Activated CD4-positive, alpha-beta T cell treated with anti-CD3 and anti-CD28 coated beads for 36 hours (primary cell): Measurements from ENCODE around the gene RABGAP1L. TPM values are rescaled to one million over a fixed set of nuclear protein-coding genes. Genes with fewer than 3 reads are reported as not detected.
A peak's percentile ranks its signal among the peaks of the same experiment; 100 is the strongest.
"Not testable (repeated sequence)": the region's sequence is repeated elsewhere in the genome, so short reads cannot be mapped to it uniquely, and the experiment has no call there.

Experiments used
- ATAC-seq: fragments of 200-7000 bp; cut with Tn5 transposase; one replicate; pipeline ENCODE4 v1.10.0; 2021; ENCODE audit warnings: mild to moderate bottlenecking, moderate library complexity
- CTCF ChIA-PET: fragments of 350-600 bp; sonication (Branson Sonifier 250); formaldehyde crosslinking; loops from one replicate; lab custom pipeline; 2021; ENCODE audit warnings: antibody characterized with exemption; lab: Charles Lee
- POLR2A ChIA-PET: fragments of 350-600 bp; sonication (Branson Sonifier 250); formaldehyde crosslinking; loops from one replicate; lab custom pipeline; 2021; ENCODE audit warnings: antibody characterized with exemption, inconsistent platforms; lab: Charles Lee
- DNase-seq: peaks from one replicate; pipeline ENCODE4 v3.0.0-alpha.2; 2020
- H3K27ac Mint-ChIP-seq: one replicate; pipeline ENCODE4 v1.8.0; 2021; ENCODE audit warnings: mixed read lengths
- H3K27me3 Mint-ChIP-seq: one replicate; pipeline ENCODE4 v1.8.0; 2021; ENCODE audit warnings: mixed read lengths
- H3K36me3 Mint-ChIP-seq: one replicate; pipeline ENCODE4 v1.8.0; 2021; ENCODE audit warnings: low read depth, mixed read lengths
- H3K4me1 Mint-ChIP-seq: one replicate; pipeline ENCODE4 v1.8.0; 2021; ENCODE audit warnings: mixed read lengths
- H3K4me3 Mint-ChIP-seq: one replicate; pipeline ENCODE4 v1.8.0; 2021; ENCODE audit warnings: mild to moderate bottlenecking, moderate library complexity, mixed read lengths
- H3K9me3 Mint-ChIP-seq: one replicate; pipeline ENCODE4 v1.8.0; 2021; ENCODE audit warnings: low read depth, mixed read lengths
- intact Hi-C, 2 experiments: fragments of 100-400 bp; cut with DNase I in 1 of 2; cut with micrococcal nuclease in 1 of 2; formaldehyde crosslinking; loops; one replicate each; pipeline versions ENCODE4 v1.14.2 to v1.15.1; 2022 to 2024; cut with DNase I, micrococcal nuclease
- total RNA-seq, 2 experiments: library from RNA; stranded (reverse); gene quantifications; one replicate each; pipeline ENCODE4 v1.2.3, GENCODE V29; 2021

RABGAP1L gene
- total RNA-seq, 2 experiments from 2014 or later: 22.6 to 29.9 TPM

DNA sequence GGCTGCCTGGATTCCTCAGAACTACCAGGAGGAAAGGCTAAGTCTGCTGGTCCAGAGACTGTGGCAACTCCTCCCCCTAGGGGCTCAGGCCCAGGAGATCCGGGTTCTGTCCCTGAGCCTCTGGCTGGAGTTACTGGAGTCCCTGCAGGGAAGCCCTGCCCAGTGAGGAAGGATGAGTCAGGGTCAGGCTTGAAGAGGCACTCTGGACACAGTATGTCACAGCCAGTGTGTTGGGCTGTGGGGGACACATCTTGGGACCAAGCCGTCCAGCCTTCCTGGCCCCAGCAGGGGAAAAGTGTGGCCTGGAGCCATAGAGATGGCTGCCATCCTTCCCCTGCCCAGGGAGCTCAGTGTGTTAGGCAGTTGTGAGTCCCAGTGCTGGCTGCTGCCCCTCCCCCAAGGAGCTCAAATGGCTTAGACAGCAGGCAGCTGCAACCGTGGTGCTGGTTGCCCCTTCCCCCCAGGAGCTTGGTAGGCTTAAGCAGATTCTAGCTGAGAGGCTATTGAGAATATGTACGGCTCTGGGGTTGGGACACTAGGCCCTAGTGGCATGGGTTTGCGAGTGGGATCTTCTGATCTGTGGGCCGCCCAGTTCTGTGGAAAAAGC is 28.2 kb upstream of the RABGAP1L start:
- intact Hi-C loops: no loop called here
- ChIA-PET POLR2A (no interaction called here), CTCF (interaction anchor here (1.2 kb wide), 1 partner anchor 16 kb away, joined by 4 read pairs; no protein-coding TSS in a partner anchor)
- Mint-ChIP-seq H3K4me3 (no peak overlapping the region), H3K27ac (no peak overlapping the region), H3K36me3 (no peaks in the 10 kb centered on the region), H3K4me1 (no peaks in the 10 kb centered on the region), H3K27me3 (no peaks in the 10 kb centered on the region), H3K9me3 (peaks cover 10% of the 10 kb centered on the region)
- no peak for DNase-seq
- ATAC-seq: no peak

DNA sequence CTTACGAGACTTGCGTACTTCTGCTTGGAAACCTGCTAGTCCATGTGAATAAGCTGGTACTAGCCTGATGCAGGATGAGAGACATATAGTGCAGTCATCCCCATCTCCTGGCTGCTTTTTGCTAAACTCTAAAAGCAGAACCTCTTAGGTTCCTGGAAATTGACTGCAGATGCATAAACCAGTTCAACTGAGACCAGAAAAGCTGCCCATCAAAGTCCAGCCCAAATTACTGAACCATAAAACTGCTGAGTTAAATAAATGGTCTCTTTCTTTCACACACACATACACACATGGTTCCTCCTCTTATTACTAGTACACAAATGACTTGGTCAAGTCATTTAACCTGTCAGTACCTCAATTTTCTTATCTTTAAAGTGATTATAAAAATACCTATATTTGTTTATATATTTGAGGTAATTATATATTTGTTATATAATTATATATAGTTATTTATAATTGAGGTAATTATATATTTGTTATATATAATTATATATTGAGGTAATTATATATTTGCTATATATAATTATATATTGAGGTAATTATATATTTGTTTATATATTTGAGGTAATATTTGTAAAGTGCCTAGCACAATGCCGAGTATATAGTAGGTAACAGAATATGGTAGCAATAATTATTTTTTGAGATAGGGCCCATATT is 25.2 kb upstream of the RABGAP1L start:
- ChIA-PET CTCF (no interaction called here), POLR2A (no interaction called here)
- DNase-seq (no peak), ATAC-seq (no peak)
- H3K4me3 Mint-ChIP-seq: no peak overlapping the region
- peaks cover 2% of the 10 kb centered on the region for H3K27me3 Mint-ChIP-seq
- no peaks in the 10 kb centered on the region for H3K36me3 Mint-ChIP-seq
- intact Hi-C loops: no loop called here
- no peak overlapping the region for H3K27ac Mint-ChIP-seq
- H3K4me1 Mint-ChIP-seq: no peaks in the 10 kb centered on the region
- peaks cover 6% of the 10 kb centered on the region for H3K9me3 Mint-ChIP-seq

DNA sequence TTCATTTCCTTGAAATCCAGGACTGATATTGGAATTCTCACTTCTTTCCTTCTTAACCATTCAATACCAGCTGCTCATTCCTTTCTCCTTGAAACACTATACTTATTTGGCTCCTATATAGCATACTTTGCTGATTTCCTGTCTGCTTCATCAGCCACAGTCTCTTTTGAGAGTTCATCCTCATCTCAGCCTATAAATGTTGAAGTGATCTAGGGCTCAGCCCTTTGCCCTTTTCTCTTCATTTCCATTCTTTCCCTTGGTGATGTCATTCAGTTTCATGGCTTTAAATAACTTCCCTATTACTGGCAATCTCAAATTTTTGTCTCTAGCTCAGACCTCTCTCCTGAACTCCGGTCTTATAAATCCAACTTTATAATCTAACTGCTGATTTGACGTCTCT is 24.1 kb upstream of the RABGAP1L start:
- Mint-ChIP-seq H3K9me3 (no peaks in the 10 kb centered on the region), H3K27ac (no peak overlapping the region), H3K4me1 (no peaks in the 10 kb centered on the region), H3K27me3 (peaks cover 3% of the 10 kb centered on the region), H3K4me3 (no peak overlapping the region), H3K36me3 (no peaks in the 10 kb centered on the region)
- ATAC-seq (no peak), DNase-seq (no peak)
- POLR2A ChIA-PET: no interaction called here
- CTCF ChIA-PET: no interaction called here
- intact Hi-C loops: no loop called here

DNA sequence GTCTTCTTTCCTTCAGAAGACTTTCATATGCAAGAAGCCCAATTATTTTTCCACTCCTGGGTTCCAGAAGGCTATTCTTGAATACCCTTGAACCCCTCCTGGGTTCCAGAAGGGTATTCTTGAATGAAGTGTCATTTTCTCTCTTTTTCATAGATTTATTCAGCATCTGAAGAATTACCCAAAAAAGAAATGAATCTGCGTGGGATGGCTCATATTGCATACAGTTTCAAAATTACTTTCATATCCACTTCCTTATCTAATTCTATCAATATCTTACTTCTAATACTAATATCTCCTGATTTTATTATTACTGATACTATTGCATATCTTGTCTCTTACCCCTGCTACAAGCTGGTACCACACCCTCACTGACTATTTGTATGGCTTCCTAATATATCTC is 22.6 kb upstream of the RABGAP1L start:
- Mint-ChIP-seq H3K27me3 (peaks cover 3% of the 10 kb centered on the region), H3K27ac (no peak overlapping the region), H3K9me3 (no peaks in the 10 kb centered on the region), H3K4me3 (no peak overlapping the region), H3K4me1 (no peaks in the 10 kb centered on the region), H3K36me3 (no peaks in the 10 kb centered on the region)
- CTCF ChIA-PET: interaction anchor here (0.5 to 0.6 kb wide), 2 partner anchors 22 to 770 kb away, joined by 3 read pairs; no protein-coding TSS in a partner anchor
- POLR2A ChIA-PET: no interaction called here
- no peak for DNase-seq
- no peak for ATAC-seq
- intact Hi-C loops: no loop called here

GRCh38 chr1:174142836-174143235 is 16.5 kb upstream of the RABGAP1L start:
- Mint-ChIP-seq H3K36me3 (no peaks in the 10 kb centered on the region), H3K9me3 (no peaks in the 10 kb centered on the region), H3K4me1 (no peaks in the 10 kb centered on the region), H3K4me3 (no peak overlapping the region), H3K27ac (no peak overlapping the region), H3K27me3 (peaks cover 3% of the 10 kb centered on the region)
- ChIA-PET CTCF (interaction anchor here (1.5 kb wide), 1 partner anchor 28 kb away, joined by 3 read pairs; no protein-coding TSS in a partner anchor), POLR2A (no interaction called here)
- no peak for ATAC-seq
- intact Hi-C loops: no loop called here
- no peak for DNase-seq

- H3K27ac Mint-ChIP-seq, H3K36me3 Mint-ChIP-seq, H3K4me3 Mint-ChIP-seq, H3K4me1 Mint-ChIP-seq, H3K27me3 Mint-ChIP-seq, H3K9me3 Mint-ChIP-seq, DNase-seq, ATAC-seq, intact Hi-C loops: not testable (repeated sequence)
- CTCF ChIA-PET: interaction anchor here (0.7 to 1.5 kb wide), 2 partner anchors 29 to 563 kb away, joined by 3 to 4 read pairs; no protein-coding TSS in a partner anchor
- POLR2A ChIA-PET: interaction anchor here (0.6 kb wide), 1 partner anchor 893 kb away, joined by 6 read pairs; no protein-coding TSS in a partner anchor
These were observed 15.5 kb upstream of the RABGAP1L start for GRCh38 chr1:174143727-174144396.

- H3K4me1 Mint-ChIP-seq, H3K36me3 Mint-ChIP-seq, DNase-seq, H3K4me3 Mint-ChIP-seq, intact Hi-C loops, H3K27ac Mint-ChIP-seq, POLR2A ChIA-PET, H3K9me3 Mint-ChIP-seq, H3K27me3 Mint-ChIP-seq, ATAC-seq: not testable (repeated sequence)
- CTCF ChIA-PET: interaction anchor here (0.7 to 1.5 kb wide), 3 partner anchors 30 to 564 kb away, joined by 3 to 4 read pairs (median 3); no protein-coding TSS in a partner anchor
These were observed 14.9 kb upstream of the RABGAP1L start for GRCh38 chr1:174144397-174144783.

DNA sequence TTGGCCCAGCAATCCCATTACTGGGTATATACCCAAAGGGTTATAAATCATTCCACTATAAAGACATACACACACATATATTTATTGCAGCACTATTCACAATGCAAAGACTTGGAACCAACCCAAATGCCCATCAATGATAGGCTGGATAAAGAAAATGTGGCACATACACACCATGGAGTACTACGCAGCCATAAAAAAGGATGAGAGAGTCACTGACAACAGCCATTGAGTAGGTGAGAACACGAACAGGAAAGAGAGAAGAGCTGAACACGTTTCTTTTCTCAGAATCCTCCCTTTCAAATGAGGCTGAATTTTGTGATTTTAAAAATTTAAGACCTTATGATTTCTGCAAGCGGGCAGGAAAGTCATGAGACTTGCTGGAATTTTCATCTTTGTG is 10.1 kb upstream of the RABGAP1L start:
- intact Hi-C loops: no loop called here
- H3K36me3 Mint-ChIP-seq: peaks cover 2% of the 10 kb centered on the region
- peaks cover 6% of the 10 kb centered on the region for H3K9me3 Mint-ChIP-seq
- ChIA-PET POLR2A (no interaction called here), CTCF (no interaction called here)
- H3K4me1 Mint-ChIP-seq: peaks cover 20% of the 10 kb centered on the region
- DNase-seq (no peak), ATAC-seq (no peak)
- H3K4me3 Mint-ChIP-seq: no peak overlapping the region
- H3K27ac Mint-ChIP-seq: no peak overlapping the region
- H3K27me3 Mint-ChIP-seq: peaks cover 2% of the 10 kb centered on the region

DNA sequence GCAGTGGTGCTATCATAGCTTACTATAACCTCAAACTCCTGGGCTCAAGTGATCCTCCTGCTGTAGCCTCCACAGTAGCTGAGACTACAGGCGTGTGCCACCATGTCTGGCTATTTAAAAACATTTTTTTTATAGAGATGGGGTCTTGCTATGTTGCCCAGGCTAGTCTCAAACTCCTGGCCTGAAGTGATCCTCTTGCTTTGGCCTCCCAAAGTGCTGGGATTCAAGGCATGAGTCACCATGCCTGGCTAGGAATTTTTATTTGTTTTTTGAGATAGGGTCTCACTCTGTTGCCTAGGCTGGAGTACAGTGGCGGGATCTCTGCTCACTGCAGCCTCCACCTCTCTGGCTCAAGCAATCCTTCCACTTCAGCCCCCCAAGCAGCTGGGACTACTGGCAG is 8.8 kb upstream of the RABGAP1L start:
- H3K4me3 Mint-ChIP-seq: no peak overlapping the region
- intact Hi-C loops: loop anchor here in 1 of 2 experiments (10.0 kb wide), 3 partner anchors 814 to 1506 kb away; no protein-coding TSS in a partner anchor
- ChIA-PET CTCF (no interaction called here), POLR2A (no interaction called here)
- H3K27me3 Mint-ChIP-seq: peaks cover 2% of the 10 kb centered on the region
- peaks cover 22% of the 10 kb centered on the region for H3K4me1 Mint-ChIP-seq
- DNase-seq (no peak), ATAC-seq (no peak)
- peaks cover 6% of the 10 kb centered on the region for H3K9me3 Mint-ChIP-seq
- H3K36me3 Mint-ChIP-seq: peaks cover 2% of the 10 kb centered on the region
- H3K27ac Mint-ChIP-seq: no peak overlapping the region

DNA sequence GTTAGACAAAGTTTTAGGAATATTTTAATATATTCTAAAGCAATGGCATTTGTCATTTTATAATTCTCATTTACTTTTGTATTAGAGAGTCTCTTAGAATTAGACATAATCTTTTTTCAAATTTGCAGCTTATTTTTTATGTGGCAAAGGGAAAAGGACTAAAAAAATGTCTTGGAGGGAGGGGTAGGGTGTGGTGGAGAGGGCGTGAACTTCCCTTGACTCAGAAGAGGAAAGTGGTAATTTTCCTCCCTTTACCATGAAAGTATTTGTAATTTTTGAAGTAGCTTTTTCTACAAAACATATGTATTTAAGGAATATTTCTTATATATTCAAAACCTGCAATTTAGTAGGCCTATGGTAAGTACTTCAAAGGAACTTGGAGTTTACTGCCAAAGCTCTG is 6.9 kb upstream of the RABGAP1L start:
- peaks cover 6% of the 10 kb centered on the region for H3K9me3 Mint-ChIP-seq
- H3K4me3 Mint-ChIP-seq: no peak overlapping the region
- ATAC-seq (no peak), DNase-seq (no peak)
- intact Hi-C loops: loop anchor here in 1 of 2 experiments (10.0 kb wide), 3 partner anchors 812 to 1508 kb away; no protein-coding TSS in a partner anchor
- peaks cover 2% of the 10 kb centered on the region for H3K36me3 Mint-ChIP-seq
- H3K27ac Mint-ChIP-seq: no peak overlapping the region
- ChIA-PET CTCF (interaction anchor here (0.8 to 1.2 kb wide), 4 partner anchors 11 to 65 kb away, joined by 3 read pairs; no protein-coding TSS in a partner anchor), POLR2A (no interaction called here)
- peaks cover 37% of the 10 kb centered on the region for H3K4me1 Mint-ChIP-seq
- peaks cover 2% of the 10 kb centered on the region for H3K27me3 Mint-ChIP-seq

- Mint-ChIP-seq H3K27me3 (peaks cover 2% of the 10 kb centered on the region), H3K27ac (no peak overlapping the region), H3K4me3 (no peak overlapping the region), H3K4me1 (peaks cover 44% of the 10 kb centered on the region), H3K9me3 (peaks cover 2% of the 10 kb centered on the region), H3K36me3 (peaks cover 2% of the 10 kb centered on the region)
- ChIA-PET POLR2A (interaction anchor here (0.5 to 1.1 kb wide), 4 partner anchors 22 to 414 kb away, joined by 3 to 6 read pairs (median 4); partner anchors contain the start of gene RC3H1), CTCF (interaction anchor here (0.6 to 1.2 kb wide), 8 partner anchors 12 to 1712 kb away, joined by 3 to 6 read pairs (median 3); no protein-coding TSS in a partner anchor)
- intact Hi-C loops: loop anchor here in 1 of 2 experiments (10.0 kb wide), 3 partner anchors 812 to 1508 kb away; no protein-coding TSS in a partner anchor
- peak; percentile 75 for ATAC-seq
- no peak for DNase-seq
These were observed 6.1 kb upstream of the RABGAP1L start for GRCh38 chr1:174153085-174153824.
